HG02981 (cell line): ENCODE measurements around the gene NAA35.
"Not testable (repeated sequence)": the region's sequence is repeated elsewhere in the genome, so short reads cannot be mapped to it uniquely, and the experiment has no call there.

Source experiments
- ATAC-seq: cut with Tn5 transposase; IDR thresholded peaks from one replicate; pipeline ENCODE4 v1.9.1; 2021; ENCODE audit warnings: mild to moderate bottlenecking, moderate library complexity; ENCODE audit not compliant: unreplicated experiment

NAA35 gene

DNA sequence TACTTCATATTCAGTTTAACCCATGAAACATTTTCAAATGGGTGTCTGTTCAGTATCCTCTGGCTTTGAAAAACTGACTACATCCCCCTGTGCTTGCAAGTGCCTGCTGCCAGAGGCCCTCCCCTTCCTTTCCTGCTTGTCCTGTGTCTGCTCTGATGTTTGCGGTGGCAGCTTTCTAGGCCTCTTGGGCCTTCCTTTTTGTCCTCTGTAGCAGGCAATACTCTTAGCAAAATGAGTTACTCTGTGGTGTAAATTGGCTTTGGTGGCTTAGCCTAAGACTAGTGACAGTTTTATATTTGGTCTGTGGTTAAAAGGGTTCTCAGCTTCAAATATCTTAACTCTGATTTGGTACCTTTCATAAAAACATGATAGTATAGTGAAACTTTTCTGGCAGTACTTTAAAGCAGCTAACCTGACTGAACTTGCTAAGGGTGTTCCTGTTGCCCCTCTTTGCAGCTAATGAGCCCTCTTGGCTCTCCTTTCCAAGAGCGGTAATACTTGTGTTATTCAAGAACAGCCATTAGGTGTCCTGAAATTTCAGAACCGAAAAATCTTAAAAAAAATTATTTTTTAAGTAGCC, 81.8 kb downstream of the NAA35 start:
- no peak for ATAC-seq

GRCh38 chr9:86027767-86028166, 86.8 kb downstream of the NAA35 start:
- no peak for ATAC-seq

DNA sequence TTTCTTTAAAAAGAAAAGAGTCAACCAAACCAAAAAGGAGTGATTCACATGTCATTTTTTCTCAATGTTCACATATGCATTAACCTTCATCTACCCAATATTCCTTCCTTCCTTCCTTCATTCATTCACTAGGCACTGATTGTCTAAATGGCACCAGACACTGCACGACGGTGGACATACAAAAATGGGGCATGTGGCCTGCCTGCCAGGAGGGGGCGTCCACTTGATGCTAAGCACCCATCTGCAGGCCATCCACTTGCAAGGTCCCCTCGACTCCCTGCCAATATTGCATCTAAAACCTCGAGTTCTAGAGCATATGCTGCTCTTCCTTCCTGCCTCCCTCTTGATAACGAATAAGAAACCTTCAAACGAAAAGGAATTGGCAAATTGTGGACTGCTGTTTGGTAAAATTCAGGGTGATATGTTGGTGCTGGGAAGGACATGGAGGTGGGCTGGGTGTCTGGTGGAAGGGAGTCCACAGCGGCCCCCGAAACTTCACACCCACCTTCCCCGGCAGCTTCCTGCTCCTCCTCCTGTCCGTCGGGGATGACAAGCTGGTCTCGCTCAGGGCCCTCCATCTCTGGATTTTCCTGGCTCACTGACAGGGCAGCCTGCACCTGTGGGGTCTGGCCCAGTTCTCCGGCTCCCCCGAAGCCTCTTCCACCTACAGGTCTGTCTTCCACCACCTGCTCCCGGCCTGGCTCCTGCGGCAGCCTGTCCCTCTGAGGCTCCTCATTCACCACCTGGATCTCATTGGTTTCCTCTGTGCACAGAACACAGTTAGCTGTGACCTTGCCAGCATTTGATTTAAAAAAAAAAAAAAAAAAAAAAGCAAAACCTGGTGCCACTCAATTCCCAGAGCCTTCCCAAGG, 94.2 kb downstream of the NAA35 start:
- no peak for ATAC-seq

DNA sequence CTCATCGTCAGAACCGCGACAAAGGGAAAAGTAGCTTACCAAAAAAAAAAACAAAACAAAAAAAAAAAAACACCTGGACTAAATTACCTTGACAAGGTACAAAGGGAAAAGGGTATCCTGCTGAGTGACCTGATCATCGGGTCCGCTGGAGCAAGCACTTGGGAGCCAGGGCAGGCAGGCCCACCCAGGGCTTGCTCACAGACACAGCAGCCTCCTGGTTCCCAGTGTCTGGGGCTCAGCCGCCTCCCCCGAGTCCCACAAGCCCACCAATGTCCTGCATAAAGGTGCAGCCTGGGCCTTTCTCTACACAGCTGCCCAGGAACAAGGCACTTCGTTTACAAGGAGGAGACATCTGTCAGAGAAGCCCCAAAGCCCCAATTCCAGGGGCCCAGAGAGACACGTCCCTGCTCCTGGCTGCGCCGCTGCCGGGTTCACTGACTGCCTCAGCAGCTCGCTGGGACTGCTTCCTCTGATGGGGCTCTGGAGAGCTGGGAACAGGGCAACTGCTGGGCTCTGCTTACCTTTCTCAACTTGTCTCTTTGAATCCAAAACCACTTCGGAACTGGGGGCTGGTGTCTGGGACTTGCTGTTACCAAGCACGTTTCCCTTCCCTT, 95.0 kb downstream of the NAA35 start:
- ATAC-seq: no peak

GRCh38 chr9:86036555-86036954, 95.6 kb downstream of the NAA35 start:
- ATAC-seq: no peak

DNA sequence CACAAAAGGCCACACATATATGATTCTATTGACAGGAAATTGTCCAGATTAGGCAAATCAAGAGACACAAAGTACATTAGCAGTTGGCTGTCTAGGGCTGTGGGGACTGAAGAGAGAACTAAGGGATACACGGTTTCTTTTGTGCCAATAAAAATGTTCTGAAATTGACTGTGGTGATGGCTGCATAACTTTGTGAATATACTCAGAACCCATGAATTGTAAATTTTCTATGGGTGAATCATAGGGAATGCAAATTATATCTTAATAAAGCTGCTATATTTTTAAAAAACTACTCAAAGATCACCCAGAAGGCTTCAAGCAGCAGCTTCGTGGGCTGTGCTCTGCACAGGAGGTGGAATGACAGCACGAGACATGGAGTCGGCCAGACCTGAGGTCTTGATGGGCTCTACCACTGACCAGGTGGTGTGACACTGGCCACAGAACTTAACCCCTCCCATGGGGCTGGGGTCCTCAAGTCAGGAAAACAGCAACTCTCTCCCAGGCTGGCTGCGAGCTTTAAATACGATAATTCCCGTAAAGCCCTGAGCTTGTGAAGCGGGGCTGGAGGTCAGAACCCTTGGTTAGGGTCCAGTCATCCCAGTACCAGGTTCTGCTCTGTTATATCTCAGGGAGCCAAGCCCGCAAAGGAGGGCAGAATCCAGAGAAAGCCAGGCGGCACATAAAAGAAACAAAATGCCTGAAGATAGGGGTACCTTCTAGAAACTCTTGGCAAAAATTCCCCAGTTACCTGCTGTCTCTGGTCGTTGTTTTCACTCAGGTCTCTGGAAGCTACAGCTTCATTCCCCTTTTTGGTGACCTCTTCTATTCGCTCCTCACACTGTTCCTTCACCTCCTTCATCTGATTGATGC, 99.3 kb downstream of the NAA35 start:
- ATAC-seq: no peak

DNA sequence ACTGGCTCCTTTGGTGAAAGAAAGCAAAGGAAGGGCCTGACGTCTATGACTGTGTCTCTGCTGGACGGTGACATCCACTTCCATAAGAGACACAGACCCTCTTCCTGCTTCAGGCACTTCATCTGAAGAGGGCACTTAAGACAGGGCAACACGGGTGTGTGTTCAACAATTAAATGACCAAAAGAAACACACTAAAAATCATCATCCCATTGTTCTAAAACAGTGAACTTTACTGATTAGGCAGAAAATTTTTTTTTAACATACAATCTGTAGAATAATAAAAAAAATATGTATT, 99.9 kb downstream of the NAA35 start:
- no peak for ATAC-seq

- ATAC-seq: no peak
Observed at GRCh38 chr9:86041311-86041741, 100.4 kb downstream of the NAA35 start.

- no peak for ATAC-seq
Observed at GRCh38 chr9:86042199-86042978, 101.4 kb downstream of the NAA35 start.

DNA sequence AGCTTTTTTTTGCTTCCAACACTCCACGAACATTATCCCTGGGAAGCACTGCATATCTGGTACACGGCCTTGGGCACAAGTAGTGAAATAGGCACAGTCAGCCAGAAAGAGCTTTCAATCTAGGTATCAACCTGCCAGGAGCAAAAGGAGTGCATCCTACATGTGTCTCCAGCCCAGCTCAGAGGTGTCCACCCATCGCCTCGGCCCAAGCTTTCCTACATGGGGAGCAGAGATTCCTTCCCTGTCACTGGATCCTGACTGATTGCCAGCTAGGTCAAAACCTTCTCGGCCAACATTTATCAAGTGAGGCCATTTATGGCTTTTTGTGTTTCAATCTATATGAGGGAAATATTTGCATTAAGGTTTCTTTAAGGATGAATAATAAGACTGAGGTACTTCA, 102.6 kb downstream of the NAA35 start:
- ATAC-seq: no peak

DNA sequence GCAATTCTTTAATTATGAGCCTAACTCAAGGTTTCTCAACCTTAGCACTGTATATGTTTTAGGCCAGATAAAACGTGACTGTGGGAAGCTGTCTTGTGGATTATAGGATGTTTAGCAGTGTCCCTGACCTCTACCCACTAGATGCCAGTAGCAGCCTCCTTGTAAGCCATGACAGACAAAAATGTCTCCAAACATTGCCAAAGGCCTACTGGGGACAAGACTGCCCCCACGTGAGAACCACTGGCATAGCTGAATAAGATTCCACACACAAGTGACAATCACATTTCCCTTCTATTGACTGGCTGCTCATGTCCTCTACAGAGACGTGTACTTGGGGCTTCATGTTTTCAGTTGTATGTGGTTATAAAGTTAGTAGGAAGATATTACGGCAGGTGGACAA, 103.1 kb downstream of the NAA35 start:
- ATAC-seq: no peak

DNA sequence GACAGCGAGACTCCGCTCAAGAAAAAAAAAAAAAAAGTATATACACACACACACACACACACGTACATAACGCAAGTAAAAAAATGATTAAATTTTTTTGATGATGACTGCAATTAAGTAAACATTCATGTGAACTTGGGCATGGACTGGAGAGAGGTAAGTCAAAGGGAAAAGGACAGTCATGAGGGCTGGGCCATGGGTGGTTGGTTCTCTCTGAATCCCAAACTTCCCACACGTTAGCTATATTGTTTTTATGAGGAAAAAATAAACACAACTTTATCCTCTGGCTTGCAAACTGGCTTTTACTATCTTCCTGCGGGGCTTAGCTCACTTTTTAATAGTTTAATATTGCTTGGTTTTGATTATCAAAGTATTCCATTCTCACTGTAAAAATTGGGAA, 104.7 kb downstream of the NAA35 start:
- no peak for ATAC-seq

- no peak for ATAC-seq
Observed at GRCh38 chr9:86046071-86046636, 105.2 kb downstream of the NAA35 start.

GRCh38 chr9:86046930-86047341, 106.0 kb downstream of the NAA35 start:
- ATAC-seq: no peak

DNA sequence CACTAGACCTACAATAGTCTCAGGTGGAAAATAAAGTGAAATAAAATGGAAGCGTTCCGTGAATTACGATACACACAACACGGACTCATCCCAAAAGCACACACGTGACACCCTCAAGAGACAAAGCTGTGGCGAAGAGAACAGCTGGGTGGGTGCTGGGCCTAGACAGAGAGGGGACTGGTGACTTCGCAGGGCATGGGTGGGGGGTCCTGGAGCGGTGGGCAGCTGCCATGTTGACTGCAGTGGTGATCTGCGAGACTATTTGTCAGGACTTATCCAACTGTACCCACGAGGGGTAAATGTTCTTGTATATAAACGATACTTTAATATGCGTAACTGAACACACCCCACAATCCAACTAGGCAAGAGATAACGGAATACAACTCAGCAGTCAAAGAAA, 106.4 kb downstream of the NAA35 start:
- no peak for ATAC-seq

DNA sequence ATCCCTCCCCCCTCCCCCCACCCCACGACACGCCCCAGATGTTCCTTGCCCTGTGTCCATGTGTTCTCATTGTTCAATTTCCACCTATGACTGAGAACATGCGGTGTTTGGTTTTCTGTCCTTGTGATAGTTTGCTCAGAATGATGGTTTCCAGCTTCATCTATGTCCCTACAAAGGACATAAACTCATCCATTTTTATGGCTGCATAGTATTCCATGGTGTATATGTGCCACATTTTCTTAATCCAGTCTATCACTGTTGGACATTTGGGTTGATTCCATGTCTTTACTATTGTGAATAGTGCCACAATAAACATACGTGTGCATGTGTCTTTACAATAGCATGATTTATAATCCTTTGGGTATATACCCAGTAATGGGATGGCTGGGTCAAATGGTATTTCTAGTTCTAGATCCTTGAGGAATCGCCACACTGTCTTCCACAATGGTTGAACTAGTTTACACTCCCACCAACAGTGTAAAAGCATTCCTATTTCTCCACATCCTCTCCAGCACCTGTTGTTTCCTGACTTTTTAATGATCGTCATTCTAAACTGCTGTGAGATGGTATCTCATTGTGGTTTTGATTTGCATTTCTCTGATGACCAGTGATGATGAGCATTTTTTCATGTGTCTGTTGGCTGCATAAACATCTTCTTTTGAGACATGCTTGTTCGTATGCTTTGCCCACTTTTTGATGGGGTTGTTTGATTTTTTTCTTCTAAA, 107.2 kb downstream of the NAA35 start:
- not testable (repeated sequence) for ATAC-seq

GRCh38 chr9:86052556-86053468, 111.9 kb downstream of the NAA35 start:
- ATAC-seq: no peak

DNA sequence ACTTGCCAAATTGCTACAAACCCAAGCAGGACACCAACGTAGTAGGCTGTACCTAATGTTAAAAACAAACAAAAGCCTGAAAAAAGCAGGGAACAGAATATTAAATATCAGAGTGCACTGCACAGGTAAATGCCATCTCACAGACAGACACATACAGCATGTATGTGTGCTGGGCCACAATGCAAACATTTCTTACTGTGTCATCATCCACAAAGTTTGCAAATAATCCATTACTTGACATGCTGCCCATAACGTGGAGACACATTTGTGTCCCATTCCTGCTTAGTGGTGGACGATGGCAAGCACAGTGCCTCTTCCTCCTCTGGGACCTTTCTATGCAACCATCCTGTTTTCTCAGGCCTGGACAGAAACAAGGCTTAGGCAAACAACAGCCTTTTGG, 113.7 kb downstream of the NAA35 start:
- no peak for ATAC-seq

GRCh38 chr9:86057491-86057890, 116.5 kb downstream of the NAA35 start:
- no peak for ATAC-seq
